ENCODE results near the gene PTPRD.

GRCh38 chr9:9792144-9792857, 820.5 kb downstream of the PTPRD start:
- TF ChIP-seq CTCF (IDR thresholded peaks at IDR 0.05 in 4 of 5, conservative IDR thresholded peaks at IDR 0.05 in 1 of 5) (no peak), POLR2A (IDR thresholded peaks at IDR 0.05) (no peak)
